Measurements from ENCODE around the gene SDK1.

The SDK1 gene

GRCh38 chr7:4100148-4100547, 799.1 kb downstream of the SDK1 start:
- no peak overlapping the region for H3K4me3 ChIP-seq (ENCODE audit: low read depth in 1 of 2, low read length in 2 of 2)
- H3K27ac ChIP-seq (ENCODE audit: low read length): no peak overlapping the region
- H3K27me3 ChIP-seq (ENCODE audit: insufficient read depth, low read length, poor library complexity): no peaks in the 10 kb centered on the region
- TF ChIP-seq CTCF (IDR thresholded peaks at IDR 0.05; ENCODE audit: borderline replicate concordance, extremely low read depth, low read length, poor library complexity, severe bottlenecking) (no peak), EZH2 (IDR thresholded peaks at IDR 0.05; ENCODE audit: borderline replicate concordance, low read depth, low read length, severe bottlenecking) (no peak)
- no peaks in the 10 kb centered on the region for H3K9me3 ChIP-seq (ENCODE audit: insufficient read depth, low read length, severe bottlenecking)
- no peaks in the 10 kb centered on the region for H3K4me1 ChIP-seq (ENCODE audit: insufficient read depth, low read length)
- no peak for ATAC-seq (ENCODE audit: insufficient read depth, low read depth)
- H4K20me1 ChIP-seq (ENCODE audit: insufficient read depth, low read length): no peaks in the 10 kb centered on the region
- no peak for DNase-seq
- H3K79me2 ChIP-seq (ENCODE audit: insufficient read depth, low read length): no peaks in the 10 kb centered on the region
- no peak overlapping the region for H2AFZ ChIP-seq (ENCODE audit: low read depth, low read length)
- H3K9ac ChIP-seq (ENCODE audit: low read depth, low read length): no peak overlapping the region
- H3K36me3 ChIP-seq (ENCODE audit: insufficient read depth, low read length): no peaks in the 10 kb centered on the region
- no peak overlapping the region for H3K4me2 ChIP-seq (ENCODE audit: insufficient read depth, low read length)

GRCh38 chr7:4100691-4101090, 799.6 kb downstream of the SDK1 start:
- Histone ChIP-seq H3K4me2 (ENCODE audit: insufficient read depth, low read length) (no peak overlapping the region), H3K27me3 (ENCODE audit: insufficient read depth, low read length, poor library complexity) (no peaks in the 10 kb centered on the region), H3K27ac (ENCODE audit: low read length) (no peak overlapping the region), H3K9me3 (ENCODE audit: insufficient read depth, low read length, severe bottlenecking) (no peaks in the 10 kb centered on the region), H3K4me1 (ENCODE audit: insufficient read depth, low read length) (no peaks in the 10 kb centered on the region), H3K4me3 (ENCODE audit: low read depth in 1 of 2, low read length in 2 of 2) (no peak overlapping the region), H3K79me2 (ENCODE audit: insufficient read depth, low read length) (no peaks in the 10 kb centered on the region), H3K9ac (ENCODE audit: low read depth, low read length) (no peak overlapping the region), H2AFZ (ENCODE audit: low read depth, low read length) (no peak overlapping the region), H3K36me3 (ENCODE audit: insufficient read depth, low read length) (no peaks in the 10 kb centered on the region), H4K20me1 (ENCODE audit: insufficient read depth, low read length) (no peaks in the 10 kb centered on the region)
- DNase-seq (no peak), ATAC-seq (ENCODE audit: insufficient read depth, low read depth) (no peak)
- TF ChIP-seq EZH2 (IDR thresholded peaks at IDR 0.05; ENCODE audit: borderline replicate concordance, low read depth, low read length, severe bottlenecking): no peak
- no peak for TF ChIP-seq CTCF (IDR thresholded peaks at IDR 0.05; ENCODE audit: borderline replicate concordance, extremely low read depth, low read length, poor library complexity, severe bottlenecking)

GRCh38 chr7:4102231-4102841, 801.3 kb downstream of the SDK1 start:
- no peak overlapping the region for H3K9ac ChIP-seq (ENCODE audit: low read depth, low read length)
- no peak overlapping the region for H3K27ac ChIP-seq (ENCODE audit: low read length)
- TF ChIP-seq CTCF (IDR thresholded peaks at IDR 0.05; ENCODE audit: borderline replicate concordance, extremely low read depth, low read length, poor library complexity, severe bottlenecking) (no peak), EZH2 (IDR thresholded peaks at IDR 0.05; ENCODE audit: borderline replicate concordance, low read depth, low read length, severe bottlenecking) (no peak)
- H3K4me2 ChIP-seq (ENCODE audit: insufficient read depth, low read length): no peak overlapping the region
- H3K4me1 ChIP-seq (ENCODE audit: insufficient read depth, low read length): no peaks in the 10 kb centered on the region
- H3K27me3 ChIP-seq (ENCODE audit: insufficient read depth, low read length, poor library complexity): no peaks in the 10 kb centered on the region
- no peak overlapping the region for H3K4me3 ChIP-seq (ENCODE audit: low read depth in 1 of 2, low read length in 2 of 2)
- H3K9me3 ChIP-seq (ENCODE audit: insufficient read depth, low read length, severe bottlenecking): no peaks in the 10 kb centered on the region
- H3K79me2 ChIP-seq (ENCODE audit: insufficient read depth, low read length): no peaks in the 10 kb centered on the region
- H2AFZ ChIP-seq (ENCODE audit: low read depth, low read length): no peak overlapping the region
- ATAC-seq (ENCODE audit: insufficient read depth, low read depth): no peak
- DNase-seq: no peak
- H4K20me1 ChIP-seq (ENCODE audit: insufficient read depth, low read length): no peaks in the 10 kb centered on the region
- no peaks in the 10 kb centered on the region for H3K36me3 ChIP-seq (ENCODE audit: insufficient read depth, low read length)
